ENCODE data around the gene ACE2. TPM values are rescaled to one million over a fixed set of nuclear protein-coding genes. Genes with fewer than 3 reads are reported as not detected.

ACE2 gene
- total and polyA plus RNA-seq, 2 of the 8 experiments (the other 6 are each of a cell fraction or from before 2014, with no cell fraction given) = 0.06 TPM; not detected in 1

- TF ChIP-seq SRF (IDR thresholded peaks at IDR 0.05; ENCODE audit: low read depth, low read length) (no peak), ATF3 (IDR thresholded peaks at IDR 0.05; ENCODE audit: insufficient read depth, low read depth, low read length) (no peak)
These were observed 89.2 kb downstream of the ACE2 start (continued) for GRCh38 chrX:15511563-15511962.

Other genes with a start within 250 kb of the ACE2 start
- 0.19 TPM in 1 of 2 replicates, not detected in the other for gene VEGFD, start 216.5 kb downstream of the ACE2 start, total RNA-seq (2021; fragmentation: NEBNext Ultra II Directional; extraction: Animal tissue kit (Norgen Biotek cat#: 25700))
- 0.06 TPM in 1 of 2 replicates, not detected in the other for gene VEGFD, start 216.5 kb downstream of the ACE2 start, polyA plus RNA-seq (2011; rRNA removed)
- 9.4 and 10.3 TPM in 2 replicates for gene PIR, start 107.6 kb downstream of the ACE2 start, total RNA-seq (2021; fragmentation: NEBNext Ultra II Directional; extraction: Animal tissue kit (Norgen Biotek cat#: 25700))
- 5.1 and 6.4 TPM in 2 replicates for gene PIR, start 107.6 kb downstream of the ACE2 start, polyA plus RNA-seq (2011; rRNA removed)
- not detected in 2 replicates for gene BMX, start 100.2 kb downstream of the ACE2 start, total RNA-seq (2021; fragmentation: NEBNext Ultra II Directional; extraction: Animal tissue kit (Norgen Biotek cat#: 25700))
- gene BMX, start 100.2 kb downstream of the ACE2 start, polyA plus RNA-seq (2011; rRNA removed) = not detected in 2 replicates
- 0.99 and 1.3 TPM in 2 replicates for gene CLTRN, start 63.8 kb upstream of the ACE2 start, total RNA-seq (2021; fragmentation: NEBNext Ultra II Directional; extraction: Animal tissue kit (Norgen Biotek cat#: 25700))
- gene CLTRN, start 63.8 kb upstream of the ACE2 start, polyA plus RNA-seq (2011; rRNA removed) = 0.58 and 1.2 TPM in 2 replicates
- 5.8 and 8.6 TPM in 2 replicates for gene CA5B, start 137.3 kb upstream of the ACE2 start, total RNA-seq (2021; fragmentation: NEBNext Ultra II Directional; extraction: Animal tissue kit (Norgen Biotek cat#: 25700))
- 2.3 and 3.3 TPM in 2 replicates for gene CA5B, start 137.3 kb upstream of the ACE2 start, polyA plus RNA-seq (2011; rRNA removed)
- 6.9 and 7.6 TPM in 2 replicates for gene ZRSR2, start 189.5 kb upstream of the ACE2 start, total RNA-seq (2021; fragmentation: NEBNext Ultra II Directional; extraction: Animal tissue kit (Norgen Biotek cat#: 25700))
- gene ZRSR2, start 189.5 kb upstream of the ACE2 start, polyA plus RNA-seq (2011; rRNA removed) = 2.4 and 3.9 TPM in 2 replicates